Measurements from ENCODE around the gene LY6G5C. TPM values are rescaled to one million over a fixed set of nuclear protein-coding genes. Genes with fewer than 3 reads are reported as not detected.

LY6G5C gene
- total and polyA plus RNA-seq, 9 of the 15 experiments (the other 6 are each of a cell fraction or from before 2014, with no cell fraction given) = 0.10 to 0.67 (median 0.46) TPM; not detected in 4

- TF ChIP-seq ZBTB40 (IDR thresholded peaks at IDR 0.05) = peak; percentile 98
- TF ChIP-seq ZBTB40 (CRISPR knock-in tag; IDR thresholded peaks at IDR 0.05) = no peak
- no peak for TF ChIP-seq ZNF695 (CRISPR knock-in tag; IDR thresholded peaks at IDR 0.05)
- no peak for TF ChIP-seq TFAM (CRISPR knock-in tag; conservative IDR thresholded peaks at IDR 0.05)
- TF ChIP-seq POLR3A (IDR thresholded peaks at IDR 0.05; ENCODE audit: borderline replicate concordance, extremely low read depth, insufficient read depth, insufficient read length) = no peak
- TF ChIP-seq E4F1 (CRISPR knock-in tag; IDR thresholded peaks at IDR 0.05; ENCODE audit: borderline replicate concordance) = no peak
- TF ChIP-seq STAT6 (CRISPR knock-in tag; IDR thresholded peaks at IDR 0.05) = no peak
- TF ChIP-seq FOSL1 (tag; conservative IDR thresholded peaks at IDR 0.05) = no peak
- TF ChIP-seq ETS2 (tag; IDR thresholded peaks at IDR 0.05; ENCODE audit: borderline replicate concordance, poor library complexity, severe bottlenecking) = peak; percentile 10
- peak; percentile 70 for TF ChIP-seq PRPF4 (IDR thresholded peaks at IDR 0.05; ENCODE audit: insufficient read depth, low read depth, low read length, poor library complexity, severe bottlenecking)
- no peak for TF ChIP-seq XRCC3 (IDR thresholded peaks at IDR 0.05)
Observed at GRCh38 chr6:31665501-31666336, 15.1 kb downstream of the LY6G5C start, which contains the start of gene CSNK2B (continued).
